GM20000 (cell line): ENCODE results near the gene C4orf36.
"Not testable (repeated sequence)": the region's sequence is repeated elsewhere in the genome, so short reads cannot be mapped to it uniquely, and the experiment has no call there.

ENCODE experiments used
- DNase-seq: peaks from one replicate; pipeline ENCODE4 v3.0.0; 2012; ENCODE audit warnings: low spot score
- TF ChIP-seq, protein P1 (sequence below): IDR thresholded peaks from 2 replicates; pipeline ENCODE4 v1.5.1; 2012; ENCODE audit warnings: mild to moderate bottlenecking, control low read depth; ENCODE audit errors: extremely low read depth, missing control alignments

C4orf36 gene

DNA sequence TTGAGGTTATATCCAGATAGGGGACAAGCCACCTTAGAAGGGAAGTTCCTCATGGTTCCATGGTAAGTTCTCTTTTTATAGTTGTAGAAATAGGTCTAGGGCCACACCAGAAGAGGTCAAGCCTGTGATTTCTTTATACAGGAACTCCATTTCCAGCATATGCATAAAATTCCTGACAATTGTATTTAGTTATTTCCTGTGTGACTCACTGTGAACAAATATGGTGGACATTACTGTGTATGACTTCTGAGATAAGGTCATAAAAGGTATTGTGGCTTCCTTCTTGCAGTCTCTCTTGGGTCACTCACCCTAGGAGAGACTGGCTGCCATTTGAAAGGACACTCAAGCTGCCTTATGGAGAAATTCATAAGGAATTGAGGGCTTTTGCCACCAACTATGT, 2.2 kb upstream of the C4orf36 start:
- DNase-seq = no peak
- TF ChIP-seq, protein P1, sequence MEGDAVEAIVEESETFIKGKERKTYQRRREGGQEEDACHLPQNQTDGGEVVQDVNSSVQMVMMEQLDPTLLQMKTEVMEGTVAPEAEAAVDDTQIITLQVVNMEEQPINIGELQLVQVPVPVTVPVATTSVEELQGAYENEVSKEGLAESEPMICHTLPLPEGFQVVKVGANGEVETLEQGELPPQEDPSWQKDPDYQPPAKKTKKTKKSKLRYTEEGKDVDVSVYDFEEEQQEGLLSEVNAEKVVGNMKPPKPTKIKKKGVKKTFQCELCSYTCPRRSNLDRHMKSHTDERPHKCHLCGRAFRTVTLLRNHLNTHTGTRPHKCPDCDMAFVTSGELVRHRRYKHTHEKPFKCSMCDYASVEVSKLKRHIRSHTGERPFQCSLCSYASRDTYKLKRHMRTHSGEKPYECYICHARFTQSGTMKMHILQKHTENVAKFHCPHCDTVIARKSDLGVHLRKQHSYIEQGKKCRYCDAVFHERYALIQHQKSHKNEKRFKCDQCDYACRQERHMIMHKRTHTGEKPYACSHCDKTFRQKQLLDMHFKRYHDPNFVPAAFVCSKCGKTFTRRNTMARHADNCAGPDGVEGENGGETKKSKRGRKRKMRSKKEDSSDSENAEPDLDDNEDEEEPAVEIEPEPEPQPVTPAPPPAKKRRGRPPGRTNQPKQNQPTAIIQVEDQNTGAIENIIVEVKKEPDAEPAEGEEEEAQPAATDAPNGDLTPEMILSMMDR = no peak

DNA sequence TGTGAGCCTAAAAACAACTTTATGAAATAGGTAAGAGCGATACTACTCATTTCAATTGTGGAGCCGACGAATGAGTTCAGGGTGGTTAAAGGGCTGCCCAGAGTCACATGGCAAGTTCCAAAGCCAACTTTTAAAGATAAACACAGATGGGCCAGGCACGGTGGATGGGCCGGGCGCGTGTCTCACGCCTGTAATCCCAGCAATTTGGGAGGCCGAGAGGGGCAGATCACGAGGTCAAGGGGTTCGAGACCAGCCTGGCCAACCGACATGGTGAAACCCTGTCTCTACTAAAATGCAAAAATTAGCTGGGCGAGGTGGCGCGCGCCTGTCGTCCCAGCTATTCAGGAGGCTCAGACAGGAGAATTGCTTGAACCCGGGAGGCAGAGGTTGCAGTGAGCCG, 914 bp upstream of the C4orf36 start:
- DNase-seq = no peak
- TF ChIP-seq, protein P1 = no peak

DNA sequence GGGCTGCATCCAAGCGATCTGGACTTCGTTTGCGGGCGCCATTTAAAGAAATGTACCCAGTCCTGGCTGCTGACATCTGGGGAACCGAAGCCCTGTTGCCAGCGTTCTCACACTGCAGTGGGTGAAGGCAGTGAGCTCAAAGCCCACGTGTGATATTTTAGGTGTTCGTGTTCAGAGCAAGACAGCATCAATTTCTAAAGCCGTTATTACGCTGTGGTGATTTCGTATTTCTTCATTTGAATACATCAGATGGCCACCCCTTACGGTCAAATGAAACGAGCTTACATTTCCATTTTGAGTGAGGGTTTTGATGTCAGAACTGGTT, 376 bp upstream of the C4orf36 start:
- no peak for DNase-seq
- TF ChIP-seq, protein P1 = no peak

DNA sequence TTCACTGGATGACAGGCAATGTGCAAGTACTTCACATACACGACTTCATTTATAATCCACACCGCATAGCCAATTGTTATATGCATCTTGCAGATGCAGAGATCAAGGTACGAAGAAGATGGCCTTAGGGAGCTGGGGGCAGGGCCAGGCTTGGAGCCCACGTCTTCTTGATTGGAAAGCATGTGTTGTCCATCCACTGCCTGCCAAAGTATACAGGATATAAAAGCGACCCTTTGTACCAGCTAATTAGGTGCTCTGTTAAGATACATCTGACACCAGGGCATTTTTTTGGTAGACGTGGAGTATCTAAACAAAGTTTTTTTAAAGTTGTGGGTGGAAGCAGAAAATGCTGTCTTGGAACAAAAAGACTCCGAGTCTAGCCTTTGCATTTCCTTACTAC, 1.4 kb downstream of the C4orf36 start:
- no peak for DNase-seq
- TF ChIP-seq, protein P1 = no peak

DNA sequence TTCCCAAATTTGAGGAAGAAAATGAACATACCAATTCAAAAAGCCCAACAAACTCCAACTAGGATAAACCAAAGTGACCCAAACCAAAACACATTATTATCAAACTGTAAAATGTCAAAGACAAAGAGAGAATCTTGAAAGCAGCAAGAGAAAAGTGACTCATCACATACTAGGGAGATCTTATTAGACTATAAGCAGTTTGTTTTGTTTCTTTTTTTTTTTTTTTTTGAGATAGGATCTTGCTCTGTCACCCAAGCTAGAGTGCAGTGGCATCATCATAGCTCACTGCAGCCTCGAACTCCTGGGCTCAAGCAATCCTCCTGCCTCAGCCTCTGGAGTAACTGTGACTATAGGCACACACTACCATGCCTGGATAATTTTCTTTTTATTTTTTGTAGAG, 12.6 kb downstream of the C4orf36 start:
- DNase-seq = no peak
- TF ChIP-seq, protein P1 = no peak

DNA sequence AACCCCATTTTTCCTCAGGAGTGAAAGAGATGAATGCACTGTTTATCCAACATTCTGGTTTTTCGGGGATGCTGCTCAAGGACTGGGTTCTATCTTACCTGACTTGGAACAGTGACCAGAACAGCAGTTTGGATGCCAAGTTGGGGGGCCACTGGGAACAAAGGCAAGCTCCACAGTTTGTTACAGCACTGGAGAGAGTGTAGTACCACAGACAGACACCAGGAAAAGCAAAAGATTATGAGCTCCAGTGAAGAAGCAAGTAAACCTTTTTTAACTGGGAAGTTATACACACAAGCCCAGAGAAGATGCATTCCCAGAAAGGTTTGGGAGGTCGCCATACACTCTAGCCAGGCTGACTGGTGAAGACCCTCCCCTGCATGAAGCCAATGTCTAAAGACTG, 13.6 kb downstream of the C4orf36 start:
- no peak for DNase-seq
- TF ChIP-seq, protein P1 = no peak

DNA sequence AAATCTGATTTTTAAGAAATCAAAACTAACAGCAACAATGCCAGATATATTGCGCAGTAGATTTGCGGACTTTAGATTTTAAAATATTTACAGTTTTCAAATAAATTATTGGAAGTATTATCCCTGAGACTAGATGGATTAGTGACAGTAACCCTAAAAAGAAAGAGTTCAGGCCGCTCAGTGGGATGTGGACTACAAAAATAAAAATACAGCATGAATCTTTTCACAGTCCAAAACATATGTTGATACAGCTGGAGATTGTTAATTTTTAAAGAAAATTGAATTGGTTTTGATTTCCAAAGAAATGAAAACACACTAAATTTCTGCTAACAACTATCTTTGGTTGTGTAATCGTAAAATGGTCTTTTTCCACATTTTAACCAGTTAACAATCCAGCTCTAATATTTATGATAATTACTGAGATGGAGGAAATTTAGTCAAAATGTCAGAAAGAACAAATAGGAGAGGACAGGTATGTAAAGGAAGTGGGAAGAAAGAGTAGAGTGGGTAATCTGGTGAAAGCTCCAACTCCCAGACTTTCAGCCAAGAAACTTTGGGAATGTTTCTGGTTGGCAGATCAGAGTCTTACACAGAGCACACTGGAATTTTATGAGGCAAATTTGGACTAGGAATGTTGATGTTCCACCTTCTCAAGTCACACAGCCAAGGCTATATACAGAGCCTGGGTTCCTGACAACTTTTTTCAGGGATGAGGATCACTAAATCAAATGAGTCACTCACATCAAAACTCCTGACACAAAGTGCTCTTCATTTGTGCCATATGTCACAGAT, 15.1 kb downstream of the C4orf36 start:
- no peak for DNase-seq
- TF ChIP-seq, protein P1 = no peak

DNA sequence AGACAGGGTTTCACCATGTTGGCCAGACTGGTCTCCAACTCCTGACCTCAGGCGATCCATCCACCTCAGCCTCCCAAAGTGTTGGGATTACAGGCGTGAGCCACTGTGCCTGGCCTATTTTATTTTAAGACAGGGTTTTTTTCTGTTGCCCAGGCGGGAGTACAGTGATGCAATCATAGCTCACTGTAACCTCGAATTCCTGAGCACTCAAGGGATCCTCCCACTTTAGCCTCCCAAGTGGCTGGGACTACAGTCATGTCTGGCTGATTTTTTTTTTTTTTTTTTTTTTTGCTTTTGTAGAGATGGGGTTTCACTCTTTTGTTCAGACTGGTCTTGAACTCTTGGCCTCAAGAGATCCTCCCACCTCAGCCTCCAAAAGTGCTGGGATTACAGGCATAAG, 16.8 kb downstream of the C4orf36 start:
- not testable (repeated sequence) for DNase-seq
